HepG2 (cell line): ENCODE data around the gene DNASE2. TPM values are rescaled to one million over a fixed set of nuclear protein-coding genes. Genes with fewer than 3 reads are reported as not detected.

ENCODE experiments used
- AHR ChIP-seq: IDR thresholded peaks from 2 replicates; pipeline ENCODE4 v1.6.1; 2018; ENCODE audit warnings: missing genetic modification reagents, missing compliant biosample characterization
- ARID2 ChIP-seq: sonication (generic); formaldehyde crosslinking; IDR thresholded peaks from 2 replicates; pipeline ENCODE4 v1.8.1; 2022; ENCODE audit warnings: mild to moderate bottlenecking, missing genetic modification reagents, borderline replicate concordance
- ARNT2 ChIP-seq: sonication (generic); formaldehyde crosslinking; IDR thresholded peaks from 2 replicates; pipeline ENCODE4 v1.8.0; 2022; ENCODE audit warnings: mild to moderate bottlenecking, low read depth, missing genetic modification reagents, moderate library complexity
- ARNTL ChIP-seq: sonication (generic); formaldehyde crosslinking; IDR thresholded peaks from 2 replicates; pipeline ENCODE4 v1.4.0; 2020; ENCODE audit warnings: mild to moderate bottlenecking, missing genetic modification reagents
- ATF7-NPFF ChIP-seq: sonication (generic); formaldehyde crosslinking; IDR thresholded peaks from 2 replicates; pipeline ENCODE4 v1.8.1; 2023; ENCODE audit warnings: mild to moderate bottlenecking, low read depth, missing genetic modification reagents, moderate library complexity
- FOXA3 ChIP-seq: IDR thresholded peaks from 2 replicates; pipeline ENCODE4 v1.6.1; 2016; ENCODE audit warnings: missing genetic modification reagents, missing compliant biosample characterization
- LRRFIP1 ChIP-seq: sonication (generic); formaldehyde crosslinking; conservative IDR thresholded peaks from 2 replicates; pipeline ENCODE4 v1.4.0; 2020; ENCODE audit warnings: missing genetic modification reagents
- MTA3 ChIP-seq: sonication (generic); formaldehyde crosslinking; IDR thresholded peaks from 2 replicates; pipeline ENCODE4 v1.4.0; 2020; ENCODE audit warnings: missing genetic modification reagents
- NAIF1 ChIP-seq: sonication (generic); formaldehyde crosslinking; IDR thresholded peaks from 2 replicates; pipeline ENCODE4 v1.5.0; 2020; ENCODE audit warnings: mild to moderate bottlenecking, missing genetic modification reagents, borderline replicate concordance
- NCOR1 ChIP-seq: fragments of 200-600 bp; sonication (generic); IDR thresholded peaks from 2 replicates; pipeline ENCODE4 v1.7.0; 2017; ENCODE audit warnings: antibody characterized with exemption, low read length, borderline replicate concordance
- NFE2 ChIP-seq: sonication (generic); formaldehyde crosslinking; IDR thresholded peaks from 2 replicates; pipeline ENCODE4 v1.4.0; 2020; ENCODE audit warnings: missing genetic modification reagents
- NR0B2 ChIP-seq: sonication (generic); formaldehyde crosslinking; IDR thresholded peaks from 2 replicates; pipeline ENCODE4 v1.4.0; 2020; ENCODE audit warnings: mild to moderate bottlenecking, missing genetic modification reagents
- PAXIP1 ChIP-seq: sonication (generic); formaldehyde crosslinking; conservative IDR thresholded peaks from 2 replicates; pipeline ENCODE4 v1.4.0; 2020; ENCODE audit warnings: mild to moderate bottlenecking, missing genetic modification reagents, moderate library complexity
- POLR2AphosphoS2 ChIP-seq: IDR thresholded peaks from 2 replicates; pipeline ENCODE4 v1.6.1; 2011; ENCODE audit warnings: low read depth, low read length, improper control_type of control experiment
- TCF7 ChIP-seq: sonication (generic); IDR thresholded peaks from 2 replicates; pipeline ENCODE4 v1.6.1; 2016; ENCODE audit warnings: antibody characterized with exemption, low read depth
- TMF1 ChIP-seq: sonication (generic); formaldehyde crosslinking; IDR thresholded peaks from 2 replicates; pipeline ENCODE4 v1.8.1; 2022; ENCODE audit warnings: low read depth, missing genetic modification reagents
- ZNF224 ChIP-seq: sonication (generic); formaldehyde crosslinking; IDR thresholded peaks from 2 replicates; pipeline ENCODE4 v1.5.0; 2020; ENCODE audit warnings: mild to moderate bottlenecking, missing genetic modification reagents
- ZNF225 ChIP-seq: sonication (generic); formaldehyde crosslinking; IDR thresholded peaks from 2 replicates; pipeline ENCODE4 v1.4.0; 2020; ENCODE audit warnings: mild to moderate bottlenecking, missing genetic modification reagents
- ZNF432 ChIP-seq: sonication (generic); formaldehyde crosslinking; IDR thresholded peaks from 2 replicates; pipeline ENCODE4 v1.5.0; 2020; ENCODE audit warnings: missing genetic modification reagents, mild to moderate bottlenecking, borderline replicate concordance
- ZNF501 ChIP-seq: sonication (generic); formaldehyde crosslinking; IDR thresholded peaks from 2 replicates; pipeline ENCODE4 v1.5.1; 2020; ENCODE audit warnings: mild to moderate bottlenecking, moderate library complexity, missing genetic modification reagents
- ZNF567 ChIP-seq: sonication (generic); formaldehyde crosslinking; IDR thresholded peaks from 2 replicates; pipeline ENCODE4 v1.8.1; 2023; ENCODE audit warnings: mild to moderate bottlenecking, missing genetic modification reagents, borderline replicate concordance
- ZNF572 ChIP-seq: sonication (generic); formaldehyde crosslinking; IDR thresholded peaks from 2 replicates; pipeline ENCODE4 v1.5.1; 2020; ENCODE audit warnings: mild to moderate bottlenecking, missing genetic modification reagents
- ZNF703 ChIP-seq: sonication (generic); formaldehyde crosslinking; IDR thresholded peaks from 2 replicates; pipeline ENCODE4 v1.5.1; 2020; ENCODE audit warnings: missing genetic modification reagents, mild to moderate bottlenecking, moderate library complexity, borderline replicate concordance
- ZNF709 ChIP-seq: sonication (generic); formaldehyde crosslinking; IDR thresholded peaks from 2 replicates; pipeline ENCODE4 v1.5.0; 2020; ENCODE audit warnings: mild to moderate bottlenecking, missing genetic modification reagents
- ZNF766 ChIP-seq: sonication (generic); formaldehyde crosslinking; IDR thresholded peaks from 2 replicates; pipeline ENCODE4 v1.5.0; 2020; ENCODE audit warnings: missing genetic modification reagents, borderline replicate concordance
- ZNF879 ChIP-seq: sonication (generic); formaldehyde crosslinking; IDR thresholded peaks from 2 replicates; pipeline ENCODE4 v1.8.1; 2023; ENCODE audit warnings: missing genetic modification reagents
- ZSCAN29 ChIP-seq: sonication (generic); formaldehyde crosslinking; conservative IDR thresholded peaks from 2 replicates; pipeline ENCODE4 v1.4.0; 2020; ENCODE audit warnings: mild to moderate bottlenecking, missing genetic modification reagents
- polyA plus RNA-seq, 8 experiments: library from polyadenylated mRNA; depleted of rRNA in 3 of 8; stranded (reverse) in 7 of 8; unstranded in 1 of 8; fragments of >200 nt; fragmentation: Illumina TruSeq in 4 of 8; extraction: Trizol in 4 of 8; gene quantifications; 2 replicates each; pipeline versions ENCODE4 v1.2.1 to v1.2.3, GENCODE V29; 2011 to 2016; ENCODE audit warnings: low read depth in 4 of 8, missing spikeins in 1 of 8, mixed read lengths in 1 of 8; ENCODE audit not compliant: insufficient read depth in 1 of 8
- total RNA-seq, 5 experiments: library from RNA; depleted of rRNA; stranded (reverse); fragments of >200 nt; fragmentation: Illumina TruSeq; extraction: Trizol; gene quantifications; 2 replicates each; pipeline ENCODE4 v1.2.3, GENCODE V29; 2016; ENCODE audit warnings: low read depth in 1 of 5

Gene DNASE2
- total and polyA plus RNA-seq, 2 of the 13 experiments (the other 11 are each of a cell fraction or from before 2014, with no cell fraction given): 7.5 to 16.2 TPM

GRCh38 chr19:12891553-12892021 lies 10.3 kb upstream of the DNASE2 start (continued):
- TF ChIP-seq ZNF432 (CRISPR knock-in tag): no peak
- TF ChIP-seq MTA3 (CRISPR knock-in tag): no peak
- no peak for TF ChIP-seq FOXA3 (CRISPR knock-in tag)
- 0 out of 2 replicates have a peak, but pooled peaks have one; percentile 3 for TF ChIP-seq ZNF501 (CRISPR knock-in tag)
- TF ChIP-seq PAXIP1: no peak
- no peak for TF ChIP-seq NCOR1
- TF ChIP-seq TCF7: no peak
- no peak for TF ChIP-seq ARNT2 (CRISPR knock-in tag)
- no peak for TF ChIP-seq LRRFIP1 (CRISPR knock-in tag)
- TF ChIP-seq NAIF1 (CRISPR knock-in tag): no peak
- TF ChIP-seq ARID2 (CRISPR knock-in tag): no peak
- TF ChIP-seq ZNF703: 0 out of 2 replicates have a peak, but pooled peaks have one; percentile 26
- no peak for TF ChIP-seq AHR (CRISPR knock-in tag)
- no peak for TF ChIP-seq ATF7-NPFF
- no peak for TF ChIP-seq TMF1
- TF ChIP-seq POLR2AphosphoS2: no peak
- no peak for TF ChIP-seq NFE2 (CRISPR knock-in tag)
- no peak for TF ChIP-seq NR0B2 (CRISPR knock-in tag)
- TF ChIP-seq ZNF709 (CRISPR knock-in tag): no peak
- no peak for TF ChIP-seq ZNF879 (CRISPR knock-in tag)
- TF ChIP-seq ARNTL (CRISPR knock-in tag): no peak
- no peak for TF ChIP-seq ZNF225 (CRISPR knock-in tag)
- TF ChIP-seq ZNF567 (CRISPR knock-in tag): no peak
- no peak for TF ChIP-seq ZNF766 (CRISPR knock-in tag)
- TF ChIP-seq ZNF572 (CRISPR knock-in tag): no peak
- TF ChIP-seq ZSCAN29 (CRISPR knock-in tag): 0 out of 2 replicates have a peak, but pooled peaks have one; percentile 0
- TF ChIP-seq ZNF224 (CRISPR knock-in tag): no peak; the same call in 1 of the 2 replicates
